Glutamatergic neuron (in vitro differentiated cells): ENCODE measurements around the gene BASP1. TPM values are rescaled to one million over a fixed set of nuclear protein-coding genes. Genes with fewer than 3 reads are reported as not detected.
A peak's percentile ranks its signal among the peaks of the same experiment; 100 is the strongest.
"Not testable (repeated sequence)": the region's sequence is repeated elsewhere in the genome, so short reads cannot be mapped to it uniquely, and the experiment has no call there.

Experiments
- DNase-seq: peaks from one replicate; pipeline ENCODE4 v3.0.0; 2022
- H3K27ac Mint-ChIP-seq: one replicate; pipeline ENCODE4 v1.8.0; 2020; ENCODE audit warnings: mild to moderate bottlenecking, mixed read lengths, inconsistent platforms; ENCODE audit not compliant: unreplicated experiment
- H3K27me3 Mint-ChIP-seq: one replicate; pipeline ENCODE4 v1.8.0; 2020; ENCODE audit warnings: mild to moderate bottlenecking, moderate library complexity, mixed read lengths, inconsistent platforms; ENCODE audit not compliant: unreplicated experiment
- H3K36me3 Mint-ChIP-seq: one replicate; pipeline ENCODE4 v1.8.0; 2020; ENCODE audit warnings: mild to moderate bottlenecking, mixed read lengths, inconsistent platforms; ENCODE audit not compliant: unreplicated experiment
- H3K4me1 Mint-ChIP-seq: one replicate; pipeline ENCODE4 v1.8.0; 2020; ENCODE audit warnings: mild to moderate bottlenecking, low read depth, mixed read lengths, inconsistent platforms; ENCODE audit not compliant: unreplicated experiment
- H3K4me3 Mint-ChIP-seq: one replicate; pipeline ENCODE4 v1.8.0; 2020; ENCODE audit warnings: mild to moderate bottlenecking, mixed read lengths, inconsistent platforms; ENCODE audit not compliant: unreplicated experiment
- H3K9me3 Mint-ChIP-seq: one replicate; pipeline ENCODE4 v1.8.0; 2020; ENCODE audit warnings: mild to moderate bottlenecking, moderate library complexity, mixed read lengths, inconsistent platforms; ENCODE audit not compliant: unreplicated experiment
- CTCF ChIP-seq: fragments of 200-600 bp; sonication (generic); IDR thresholded peaks from one replicate; pipeline ENCODE4 v1.5.0; 2021; ENCODE audit not compliant: partially characterized antibody, unreplicated experiment
- total RNA-seq: library from RNA; stranded (reverse); fragmentation: NEBNext Ultra II Directional; extraction: Animal tissue kit (Norgen Biotek cat#: 25700); gene quantifications from one replicate; pipeline ENCODE4 v1.2.1, GENCODE V29; 2021; ENCODE audit not compliant: unreplicated experiment

Gene BASP1
- total RNA-seq, 1 donor from 2014 or later, result 832 TPM

- Mint-ChIP-seq H3K9me3 (peaks cover 2% of the 10 kb centered on the region), H3K4me3 (no peak overlapping the region), H3K4me1 (peaks cover 23% of the 10 kb centered on the region), H3K27ac (no peak overlapping the region), H3K36me3 (peaks cover 11% of the 10 kb centered on the region), H3K27me3 (peaks cover 5% of the 10 kb centered on the region)
- peak; percentile 89 for TF ChIP-seq CTCF
- no peak for DNase-seq
These were observed 27.1 kb upstream of the BASP1 start for GRCh38 chr5:17190242-17190778.

GRCh38 chr5:17190799-17191391 is 26.5 kb upstream of the BASP1 start:
- Mint-ChIP-seq H3K36me3 (peaks cover 11% of the 10 kb centered on the region), H3K9me3 (peaks cover 2% of the 10 kb centered on the region), H3K27ac (no peak overlapping the region), H3K4me3 (no peak overlapping the region), H3K4me1 (peaks cover 23% of the 10 kb centered on the region), H3K27me3 (peaks cover 5% of the 10 kb centered on the region)
- TF ChIP-seq CTCF, result no peak
- DNase-seq, result no peak

- peaks cover 21% of the 10 kb centered on the region for H3K4me1 Mint-ChIP-seq
- not testable (repeated sequence) for DNase-seq, H3K9me3 Mint-ChIP-seq, H3K27ac Mint-ChIP-seq, H3K4me3 Mint-ChIP-seq, H3K27me3 Mint-ChIP-seq, H3K36me3 Mint-ChIP-seq
These were observed 25.9 kb upstream of the BASP1 start for GRCh38 chr5:17191574-17191973.

- peak overlapping the region; percentile 19 for H3K27ac Mint-ChIP-seq
- TF ChIP-seq CTCF, result no peak
These were observed 25.2 kb upstream of the BASP1 start for GRCh38 chr5:17192191-17192590.

GRCh38 chr5:17196024-17196423 is 21.4 kb upstream of the BASP1 start:
- peaks cover 6% of the 10 kb centered on the region for H3K9me3 Mint-ChIP-seq
- TF ChIP-seq CTCF, result no peak
- H3K27ac Mint-ChIP-seq, result no peak overlapping the region
- H3K36me3 Mint-ChIP-seq, result peaks cover 24% of the 10 kb centered on the region
- H3K4me1 Mint-ChIP-seq, result peaks cover 8% of the 10 kb centered on the region
- no peak overlapping the region for H3K4me3 Mint-ChIP-seq
- peaks cover 2% of the 10 kb centered on the region for H3K27me3 Mint-ChIP-seq
- no peak for DNase-seq

More at GRCh38 chr5:17192191-17192590, 25.2 kb upstream of the BASP1 start:
- Mint-ChIP-seq H3K36me3 (peaks cover 11% of the 10 kb centered on the region), H3K9me3 (peaks cover 6% of the 10 kb centered on the region), H3K4me3 (no peak overlapping the region), H3K4me1 (peaks cover 18% of the 10 kb centered on the region), H3K27me3 (peaks cover 3% of the 10 kb centered on the region)
- DNase-seq, result no peak
